Nephron (organoid): Measurements from ENCODE around the gene EDN2.
A peak's percentile ranks its signal among the peaks of the same experiment; 100 is the strongest.

Experiments used
- H3K27ac Mint-ChIP-seq, 3 experiments: 2 replicates each; pipeline ENCODE4 v1.8.0; 2020; ENCODE audit warnings: mixed read lengths in 3 of 3, mild to moderate bottlenecking in 2 of 3, moderate library complexity in 1 of 3
- H3K27me3 Mint-ChIP-seq: 2 replicates; pipeline ENCODE4 v1.8.0; 2021; ENCODE audit warnings: low read depth, mild to moderate bottlenecking, moderate library complexity, mixed read lengths
- H3K36me3 Mint-ChIP-seq: 2 replicates; pipeline ENCODE4 v1.8.0; 2020; ENCODE audit warnings: low read depth, mixed read lengths
- H3K4me1 Mint-ChIP-seq: 2 replicates; pipeline ENCODE4 v1.8.0; 2020; ENCODE audit warnings: mixed read lengths
- H3K4me3 Mint-ChIP-seq, 3 experiments: 2 replicates each; pipeline ENCODE4 v1.8.0; 2020; ENCODE audit warnings: mild to moderate bottlenecking in 3 of 3, mixed read lengths in 3 of 3, moderate library complexity in 2 of 3
- H3K9me3 Mint-ChIP-seq: 2 replicates; pipeline ENCODE4 v1.8.0; 2020; ENCODE audit warnings: mixed read lengths
- TF ChIP-seq, protein P1 (sequence below), 3 experiments: fragments of 200-600 bp; sonication (generic); IDR thresholded peaks; one replicate each; pipeline ENCODE4 v1.5.0; 2021; ENCODE audit warnings: antibody characterized with exemption in 3 of 3; ENCODE audit not compliant: unreplicated experiment in 3 of 3

The EDN2 gene

DNA sequence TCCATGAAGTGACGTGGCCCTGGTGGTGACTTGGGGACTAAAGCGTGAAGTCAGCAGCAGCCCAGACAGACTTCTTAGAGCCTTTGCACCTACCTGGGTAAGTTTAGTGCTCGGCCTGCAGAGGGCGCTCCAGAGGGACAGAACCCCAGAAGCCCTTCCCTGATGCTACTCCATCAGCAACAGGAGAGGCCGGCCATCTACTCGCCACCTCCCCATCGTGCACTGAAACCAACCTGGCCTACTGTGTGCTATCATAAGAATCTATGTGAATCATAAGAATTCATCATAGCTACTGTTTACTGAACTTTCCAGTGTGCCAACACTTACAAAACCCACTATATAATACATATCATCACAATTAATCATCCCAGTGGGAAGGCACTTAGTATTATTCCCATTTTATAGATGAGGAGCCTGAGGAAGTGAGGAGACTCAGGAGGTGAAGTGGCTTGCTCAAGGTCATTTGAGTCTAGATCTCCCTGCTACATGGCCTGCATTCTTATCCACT is 7.9 kb upstream of the EDN2 start:
- Mint-ChIP-seq H3K27ac (peak overlapping the region in 2 of 3 experiments; percentile 11 to 48), H3K36me3 (no peaks in the 10 kb centered on the region), H3K4me1 (peaks cover 57% of the 10 kb centered on the region), H3K27me3 (peaks cover 14% of the 10 kb centered on the region), H3K4me3 (no peak overlapping the region), H3K9me3 (no peaks in the 10 kb centered on the region)
- TF ChIP-seq, protein P1, sequence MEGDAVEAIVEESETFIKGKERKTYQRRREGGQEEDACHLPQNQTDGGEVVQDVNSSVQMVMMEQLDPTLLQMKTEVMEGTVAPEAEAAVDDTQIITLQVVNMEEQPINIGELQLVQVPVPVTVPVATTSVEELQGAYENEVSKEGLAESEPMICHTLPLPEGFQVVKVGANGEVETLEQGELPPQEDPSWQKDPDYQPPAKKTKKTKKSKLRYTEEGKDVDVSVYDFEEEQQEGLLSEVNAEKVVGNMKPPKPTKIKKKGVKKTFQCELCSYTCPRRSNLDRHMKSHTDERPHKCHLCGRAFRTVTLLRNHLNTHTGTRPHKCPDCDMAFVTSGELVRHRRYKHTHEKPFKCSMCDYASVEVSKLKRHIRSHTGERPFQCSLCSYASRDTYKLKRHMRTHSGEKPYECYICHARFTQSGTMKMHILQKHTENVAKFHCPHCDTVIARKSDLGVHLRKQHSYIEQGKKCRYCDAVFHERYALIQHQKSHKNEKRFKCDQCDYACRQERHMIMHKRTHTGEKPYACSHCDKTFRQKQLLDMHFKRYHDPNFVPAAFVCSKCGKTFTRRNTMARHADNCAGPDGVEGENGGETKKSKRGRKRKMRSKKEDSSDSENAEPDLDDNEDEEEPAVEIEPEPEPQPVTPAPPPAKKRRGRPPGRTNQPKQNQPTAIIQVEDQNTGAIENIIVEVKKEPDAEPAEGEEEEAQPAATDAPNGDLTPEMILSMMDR (IDR thresholded peaks at IDR 0.05; ENCODE audit: unreplicated experiment in 3 of 3) = peak; percentile 18 to 38 (median 35)

DNA sequence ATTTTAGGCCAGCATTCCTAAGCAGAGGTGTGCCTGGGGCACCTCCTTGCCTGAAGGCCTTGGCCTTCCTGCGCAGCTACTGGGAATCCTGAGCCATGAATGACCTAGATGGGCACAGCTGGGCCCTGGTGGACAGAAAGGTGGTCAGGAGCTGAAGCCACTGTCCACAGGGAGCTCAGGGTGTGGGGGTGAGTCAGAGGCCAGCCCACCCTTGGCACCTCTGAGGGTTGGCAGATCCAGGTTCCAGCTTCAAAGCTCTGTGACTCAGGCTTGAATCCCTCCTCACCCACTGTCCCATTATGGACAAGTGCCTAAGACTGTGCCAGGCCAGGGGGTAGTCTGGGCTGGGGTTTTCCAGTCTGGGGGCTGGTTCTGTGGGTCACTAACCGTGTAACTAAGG is 6.4 kb upstream of the EDN2 start:
- TF ChIP-seq, protein P1 (IDR thresholded peaks at IDR 0.05; ENCODE audit: unreplicated experiment in 3 of 3) = no peak
- no peaks in the 10 kb centered on the region for H3K36me3 Mint-ChIP-seq
- no peaks in the 10 kb centered on the region for H3K9me3 Mint-ChIP-seq
- H3K4me1 Mint-ChIP-seq = peaks cover 67% of the 10 kb centered on the region
- H3K27me3 Mint-ChIP-seq = peaks cover 14% of the 10 kb centered on the region
- H3K27ac Mint-ChIP-seq = peak overlapping the region in 1 of 3 experiments; percentile 43
- H3K4me3 Mint-ChIP-seq = no peak overlapping the region

DNA sequence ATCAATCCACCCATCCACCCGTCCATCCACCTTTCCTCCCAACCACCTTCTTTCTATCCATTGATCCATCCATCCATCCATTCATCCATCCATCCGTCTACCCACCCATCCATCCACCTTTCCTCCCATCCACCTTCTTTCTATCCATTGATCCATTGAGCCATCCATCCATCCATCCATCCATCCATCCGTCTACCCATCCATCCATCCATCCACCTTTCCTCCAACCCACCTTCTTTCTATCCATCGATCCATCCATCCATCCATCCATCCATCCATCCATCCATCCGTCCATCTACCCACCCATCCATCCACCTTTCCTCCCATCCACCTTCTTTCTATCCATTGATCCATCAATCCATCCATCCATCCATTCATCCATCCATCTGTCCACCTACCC is 5.1 kb upstream of the EDN2 start:
- Mint-ChIP-seq H3K9me3 (no peaks in the 10 kb centered on the region), H3K27ac (peak overlapping the region; percentile 89 to 96 (median 92)), H3K36me3 (no peaks in the 10 kb centered on the region), H3K27me3 (peaks cover 8% of the 10 kb centered on the region), H3K4me3 (no peak overlapping the region), H3K4me1 (peaks cover 60% of the 10 kb centered on the region)
- TF ChIP-seq, protein P1 (IDR thresholded peaks at IDR 0.05; ENCODE audit: unreplicated experiment in 3 of 3) = no peak

DNA sequence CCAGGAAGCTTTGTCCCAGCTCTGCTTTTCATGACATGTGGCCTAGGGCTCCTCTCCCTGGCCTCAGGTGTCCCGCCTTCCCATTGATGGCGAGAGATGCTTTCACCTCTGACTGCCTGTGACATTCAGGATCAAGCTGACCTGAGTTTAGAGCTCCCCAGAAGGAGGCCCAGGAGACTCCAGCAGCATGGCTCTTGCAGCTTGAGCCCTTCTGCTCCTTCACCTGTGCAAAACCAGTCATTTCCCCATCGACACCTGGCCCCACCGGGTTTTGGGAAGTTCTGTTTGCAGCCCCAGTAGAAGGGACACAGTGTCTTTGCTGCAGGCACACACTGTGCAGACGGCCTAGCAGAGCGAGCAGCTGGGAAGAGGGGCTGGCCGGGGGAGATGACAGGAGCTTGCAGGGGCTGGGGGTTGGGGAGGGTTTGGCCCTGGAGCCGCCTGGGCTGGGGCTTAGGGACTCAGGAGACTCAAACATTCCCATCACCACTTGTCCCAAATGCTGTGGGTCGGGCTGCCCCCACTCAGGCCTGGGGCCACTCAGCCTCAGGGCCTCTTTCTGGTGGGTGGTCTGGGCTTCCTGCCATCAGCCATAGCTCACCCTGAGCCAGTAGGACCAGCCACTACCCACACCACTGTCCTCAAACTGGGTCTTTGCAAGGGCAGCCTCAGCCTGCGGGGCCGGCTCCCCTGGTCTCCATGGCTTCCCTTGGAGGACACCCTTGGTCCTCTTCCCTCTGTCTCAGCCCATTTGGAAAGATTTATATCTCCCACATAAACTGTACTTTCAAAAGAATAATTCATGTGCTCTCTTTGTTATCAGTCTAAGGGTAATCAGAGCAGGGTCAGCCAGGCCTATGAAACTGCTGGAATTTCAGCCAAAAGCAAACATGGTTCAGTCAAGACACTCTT is 3.8 kb upstream of the EDN2 start:
- peaks cover 69% of the 10 kb centered on the region for H3K4me1 Mint-ChIP-seq
- peak overlapping the region; percentile 89 to 96 (median 92) for H3K27ac Mint-ChIP-seq
- TF ChIP-seq, protein P1 (IDR thresholded peaks at IDR 0.05; ENCODE audit: unreplicated experiment in 3 of 3) = no peak
- peaks cover 10% of the 10 kb centered on the region for H3K27me3 Mint-ChIP-seq
- H3K36me3 Mint-ChIP-seq = no peaks in the 10 kb centered on the region
- H3K9me3 Mint-ChIP-seq = no peaks in the 10 kb centered on the region
- H3K4me3 Mint-ChIP-seq = peak overlapping the region in 2 of 3 experiments; percentile 29 to 35

DNA sequence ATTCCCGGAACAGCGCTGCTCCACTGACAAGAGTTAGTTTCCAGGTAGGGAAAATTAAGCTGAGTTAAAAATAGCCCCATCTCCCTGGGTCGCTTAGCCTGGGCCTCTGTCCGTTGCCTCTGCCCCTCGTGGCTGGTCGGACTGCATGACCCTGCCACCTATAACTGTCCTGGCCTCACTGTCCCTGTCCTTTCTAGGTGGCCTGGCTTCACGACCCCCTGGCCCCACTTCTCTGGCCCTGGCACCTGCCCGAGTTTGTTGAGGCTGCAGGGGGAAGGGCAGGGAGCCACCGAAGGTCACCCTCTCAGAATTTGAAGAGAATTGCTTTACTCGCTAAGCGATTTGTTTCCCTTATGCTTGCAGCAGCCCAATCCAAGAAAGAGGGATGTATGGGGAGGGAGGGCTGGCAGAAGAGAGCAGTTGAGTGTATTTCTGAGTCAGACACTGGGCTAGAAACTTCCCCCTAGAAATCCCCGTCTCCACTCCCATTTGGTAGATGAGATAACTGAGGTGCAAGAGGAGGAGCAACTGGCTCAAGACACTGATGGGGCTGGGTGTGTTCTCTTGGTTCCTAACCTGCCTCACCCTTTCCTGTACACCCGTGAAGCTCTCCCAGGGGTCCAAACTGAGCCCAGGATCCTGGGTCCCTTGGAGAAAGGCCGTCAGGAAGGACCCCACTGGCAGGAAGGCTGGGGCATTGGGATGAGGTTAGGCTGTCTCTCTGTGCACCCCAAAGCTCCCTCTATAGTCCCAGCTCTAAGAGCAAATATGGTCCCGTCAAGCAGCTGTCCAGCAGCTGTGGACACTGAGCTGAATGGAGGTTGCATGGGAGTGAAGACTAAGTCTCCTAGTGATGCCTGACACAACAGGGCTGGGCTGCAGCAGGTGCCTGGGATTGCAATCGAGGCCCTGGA is 2.9 kb upstream of the EDN2 start:
- peaks cover 74% of the 10 kb centered on the region for H3K4me1 Mint-ChIP-seq
- peak overlapping the region in 2 of 3 experiments; percentile 25 to 41 for H3K4me3 Mint-ChIP-seq
- H3K27me3 Mint-ChIP-seq = peaks cover 17% of the 10 kb centered on the region
- TF ChIP-seq, protein P1 (IDR thresholded peaks at IDR 0.05; ENCODE audit: unreplicated experiment in 3 of 3) = no peak
- H3K9me3 Mint-ChIP-seq = no peaks in the 10 kb centered on the region
- H3K27ac Mint-ChIP-seq = peak overlapping the region; percentile 78 to 92 (median 89)
- H3K36me3 Mint-ChIP-seq = no peaks in the 10 kb centered on the region
